GM21723 (cell line): ENCODE data around the gene GPSM1.

Source experiments
- ATAC-seq: cut with Tn5 transposase; IDR thresholded peaks from one replicate; pipeline ENCODE4 v1.9.1; 2021; ENCODE audit warnings: mild to moderate bottlenecking, moderate library complexity; ENCODE audit not compliant: unreplicated experiment

GPSM1 gene

GRCh38 chr9:136303825-136304416 is 23.4 kb upstream of the GPSM1 start, which contains the start of gene CCDC187:
Gene CCDC187, minus strand, starts transcription at chr9:136304094. Its CDS starts 264 bp downstream, at chr9:136303830.
- ATAC-seq: no peak

- ATAC-seq: no peak
These were observed 22.9 kb upstream of the GPSM1 start for GRCh38 chr9:136304456-136304855.

DNA sequence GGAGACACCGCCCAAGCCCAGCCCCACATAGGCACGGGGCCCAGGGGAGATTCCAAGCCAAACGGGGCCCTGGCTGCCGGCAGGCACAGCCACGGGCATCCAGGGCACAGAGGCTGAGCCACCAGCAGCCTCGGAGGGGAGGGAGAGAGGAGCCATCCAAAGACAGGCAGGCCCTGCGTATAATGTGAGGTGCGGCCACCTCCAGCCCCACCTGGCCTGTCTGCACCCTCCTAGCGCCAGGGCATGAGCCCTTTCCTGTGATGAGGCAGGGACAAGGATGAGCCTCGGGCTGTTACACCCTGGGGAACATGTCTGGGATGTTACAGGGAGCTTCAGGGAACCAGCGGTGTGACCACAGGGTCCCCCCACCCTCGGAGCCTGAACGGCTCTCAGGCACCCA is 22.4 kb upstream of the GPSM1 start:
- ATAC-seq: no peak

DNA sequence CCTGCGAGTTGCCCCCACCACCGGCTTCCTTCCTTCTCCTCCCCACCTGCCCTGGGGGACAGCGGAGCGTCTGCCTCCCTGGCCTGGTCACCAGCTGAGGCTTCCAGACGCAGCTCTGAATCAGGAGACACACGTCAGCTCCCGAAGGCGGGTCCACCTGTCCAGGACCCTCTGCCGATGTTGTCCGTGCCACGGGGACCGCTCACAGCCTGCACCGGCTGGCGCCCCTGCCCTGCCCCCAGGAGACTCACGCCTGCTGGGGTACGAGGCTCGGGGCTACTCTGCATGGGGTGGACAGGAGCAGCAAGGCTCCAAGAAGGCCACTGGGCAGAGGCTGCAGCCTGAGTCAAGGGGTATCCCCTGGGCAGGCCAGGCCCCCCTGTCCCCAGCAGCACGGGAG is 21.5 kb upstream of the GPSM1 start:
- no peak for ATAC-seq

DNA sequence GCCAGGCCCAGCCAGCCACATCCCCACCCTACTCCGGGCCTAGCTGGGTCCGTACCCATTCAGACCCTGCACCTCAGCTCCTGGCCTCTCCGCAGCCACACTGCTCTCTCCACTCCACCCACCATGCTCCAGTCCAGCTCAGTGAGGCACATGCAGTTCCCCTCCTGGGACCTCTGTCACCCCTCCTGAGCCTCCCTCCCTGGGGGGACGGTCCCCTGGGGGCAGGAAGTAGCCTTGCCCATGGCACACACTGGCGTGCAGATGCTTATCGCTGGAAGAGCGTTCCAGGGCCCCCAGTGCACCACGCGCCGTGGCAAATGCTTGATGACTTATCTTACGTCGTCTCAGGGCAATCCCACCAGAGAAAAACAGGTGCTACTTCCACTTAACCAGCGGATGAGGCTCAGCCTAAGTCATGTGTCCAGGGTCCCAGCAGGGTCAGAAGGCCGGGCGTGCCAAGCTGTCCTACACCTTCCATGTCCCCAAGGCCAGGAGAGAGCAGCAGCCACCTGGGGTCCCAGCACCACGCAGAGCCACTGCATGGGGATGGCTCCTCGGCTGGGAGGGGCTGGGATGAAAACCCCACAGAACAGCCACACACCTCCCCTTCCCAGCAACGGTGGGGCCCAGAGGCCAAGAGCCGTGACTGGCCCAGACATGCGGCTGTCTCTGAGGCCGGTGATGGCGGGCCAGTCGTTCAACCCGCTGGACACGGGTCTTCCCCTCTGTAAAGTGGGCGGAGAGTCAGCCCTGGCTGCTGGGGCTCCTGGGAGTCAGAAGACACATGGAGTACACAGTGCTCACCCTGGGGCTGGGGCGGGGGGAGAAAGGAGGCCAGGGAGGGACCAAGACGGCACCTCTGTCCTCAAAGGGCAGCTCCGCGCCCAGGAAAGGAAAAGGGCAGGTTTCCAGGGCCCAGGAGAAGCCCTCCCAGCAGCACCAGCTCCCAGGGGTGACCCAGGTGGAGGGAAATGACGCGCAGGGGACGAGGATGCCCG is 20.8 kb upstream of the GPSM1 start:
- ATAC-seq: no peak

DNA sequence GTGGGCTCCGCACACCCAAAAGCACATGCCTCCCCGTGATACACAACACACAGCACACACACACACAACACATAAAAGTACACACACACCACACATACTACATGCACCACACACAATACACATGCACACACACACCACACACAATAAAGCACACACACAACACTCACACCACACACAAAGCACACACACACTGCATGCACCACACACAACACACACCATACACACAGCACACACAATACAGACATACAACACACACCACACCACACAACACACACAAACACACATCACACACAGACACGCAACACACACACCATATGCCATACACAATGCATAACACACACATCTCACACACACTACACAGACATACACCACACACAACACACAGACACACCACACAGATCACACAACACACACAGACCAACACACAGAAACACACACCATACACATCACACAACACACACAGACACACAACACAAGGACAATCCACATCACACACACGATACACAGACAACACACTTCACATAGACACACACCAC is 20.1 kb upstream of the GPSM1 start:
- ATAC-seq: no peak

GRCh38 chr9:136308006-136308701 is 19.2 kb upstream of the GPSM1 start:
- no peak for ATAC-seq

- ATAC-seq: no peak
These were observed 18.7 kb upstream of the GPSM1 start for GRCh38 chr9:136308702-136309053.

DNA sequence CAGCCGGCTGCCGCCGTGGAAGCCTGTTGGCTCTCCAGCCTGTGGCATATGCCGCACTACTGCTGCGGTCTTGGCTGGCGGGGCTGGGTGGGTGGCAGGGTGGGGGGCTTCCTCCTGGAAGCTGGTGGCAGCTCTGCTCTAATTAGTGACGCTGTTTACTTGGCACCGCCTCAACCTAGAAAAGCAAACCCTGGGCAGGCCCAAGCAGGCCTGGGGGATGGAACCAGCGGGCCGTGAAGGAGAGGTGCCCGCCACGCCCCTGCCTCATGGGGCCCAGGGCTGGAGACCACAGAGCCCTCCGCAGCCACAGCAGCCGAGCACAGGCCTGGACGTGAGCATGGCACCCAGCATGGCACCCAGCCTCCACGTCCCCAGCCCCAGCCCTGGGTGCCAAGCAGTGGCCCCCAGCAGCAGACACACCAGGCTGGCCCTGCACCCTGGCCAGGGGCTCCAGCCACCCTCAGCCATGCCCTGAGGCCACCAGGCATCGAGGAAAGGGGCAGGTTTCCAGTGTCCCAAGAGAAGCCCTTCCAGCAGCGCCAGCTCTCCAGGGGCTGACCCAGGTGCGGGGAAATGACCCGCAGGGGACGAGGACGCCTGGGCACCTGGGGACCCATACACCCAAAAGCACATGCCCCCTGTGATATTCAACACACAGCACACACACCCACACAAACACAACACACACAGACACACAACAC is 18.1 kb upstream of the GPSM1 start:
- no peak for ATAC-seq

GRCh38 chr9:136309806-136310220 is 17.5 kb upstream of the GPSM1 start:
- ATAC-seq: no peak

DNA sequence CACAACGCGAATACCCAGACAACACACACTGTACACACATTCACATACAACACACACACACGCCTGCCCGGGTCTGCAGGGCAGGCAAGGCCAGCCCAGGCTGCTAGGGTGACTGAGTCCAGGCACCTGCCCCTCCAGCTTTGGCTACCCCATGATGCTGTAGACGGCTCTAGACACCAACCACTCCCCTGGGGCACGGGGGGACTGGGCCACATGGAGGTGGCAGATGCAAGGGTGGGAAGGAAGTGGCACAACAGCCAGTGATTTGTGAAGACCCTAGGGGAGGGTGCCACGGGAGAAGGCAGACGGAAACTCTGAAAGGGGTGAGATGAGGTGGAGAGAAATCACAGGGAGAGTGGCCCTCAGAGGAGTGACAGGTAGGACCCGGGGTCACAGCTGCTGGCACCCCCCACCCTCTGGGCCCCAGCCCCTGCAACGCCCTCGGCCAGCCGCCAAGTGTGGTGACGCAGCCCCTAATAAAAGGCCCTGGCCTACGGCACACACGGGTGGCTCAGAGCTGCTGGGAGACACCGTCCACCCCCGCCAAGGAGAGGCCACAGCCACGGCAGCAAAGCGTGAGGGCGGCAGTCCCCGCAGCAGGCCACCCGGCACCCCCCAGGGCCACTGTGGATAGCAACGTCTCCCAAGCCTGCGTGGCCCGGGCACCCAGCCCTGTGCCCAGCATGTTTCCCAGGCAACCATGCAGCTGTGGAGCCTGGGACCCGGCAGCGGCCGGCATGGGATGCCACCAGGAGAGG is 16.9 kb upstream of the GPSM1 start:
- no peak for ATAC-seq

DNA sequence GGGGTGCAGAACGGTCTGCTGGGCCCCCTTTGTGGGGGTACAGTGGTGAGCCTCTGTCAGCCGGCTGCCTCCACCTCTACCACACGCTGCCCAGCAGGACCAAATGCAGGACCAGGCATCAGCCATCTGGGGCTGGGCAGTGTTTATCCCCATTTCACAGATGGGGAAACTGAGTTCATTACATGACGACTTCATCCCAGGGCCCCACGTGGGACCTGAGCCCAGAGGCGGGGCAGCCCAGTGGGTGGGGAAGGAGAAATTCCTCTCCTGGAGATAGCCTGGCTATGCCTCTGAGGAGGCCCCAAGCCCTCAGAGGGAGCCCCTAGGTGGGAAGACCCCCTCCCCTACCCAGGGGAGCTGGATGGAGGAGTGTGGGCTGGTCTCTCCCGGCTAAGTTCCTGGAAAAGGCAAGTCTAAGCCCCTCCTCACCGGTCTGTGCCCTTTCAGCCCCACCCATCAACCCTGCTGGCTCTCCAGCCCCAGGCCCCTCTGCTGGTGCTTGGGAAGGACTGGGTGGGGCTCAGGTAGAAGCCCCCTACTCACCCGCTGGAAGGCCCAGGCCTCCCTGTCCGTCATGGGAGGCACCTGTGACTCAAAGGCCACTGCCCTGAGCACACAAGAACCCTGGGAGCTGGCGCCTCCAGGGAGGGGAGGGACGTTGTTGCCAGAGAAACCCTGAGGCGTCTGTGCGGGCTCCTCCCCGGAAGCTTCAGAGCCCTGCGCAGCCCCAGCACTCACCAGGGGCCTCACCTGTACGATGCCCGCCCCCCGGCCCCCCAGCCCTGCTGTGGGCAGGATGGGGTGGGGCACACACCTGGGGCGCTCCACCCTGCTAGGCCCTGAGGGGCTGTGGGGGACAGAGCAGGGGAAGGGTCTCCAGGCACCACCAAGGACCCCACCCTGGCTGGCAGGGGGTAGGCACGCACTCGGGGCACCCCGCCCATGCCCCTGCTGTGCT is 16.0 kb upstream of the GPSM1 start:
- no peak for ATAC-seq

DNA sequence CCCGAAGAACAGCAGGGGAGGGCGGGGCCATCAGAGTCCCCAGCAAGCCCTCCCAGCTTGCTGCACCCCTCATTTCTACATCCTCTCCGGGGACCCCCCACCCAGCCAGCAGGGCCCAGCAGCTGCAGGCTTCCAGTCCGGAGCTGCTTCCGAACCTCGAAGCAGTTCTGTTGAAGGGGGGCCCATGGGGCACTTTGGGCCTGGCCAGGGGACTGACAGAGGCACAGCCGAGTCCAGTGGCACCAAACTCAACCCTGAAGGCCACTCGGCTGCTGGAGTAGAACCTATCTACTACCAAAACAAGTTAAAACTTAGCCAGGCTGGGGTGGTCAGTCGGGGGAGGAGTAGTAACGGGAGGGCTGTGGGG is 15.3 kb upstream of the GPSM1 start:
- no peak for ATAC-seq

- no peak for ATAC-seq
These were observed 14.9 kb upstream of the GPSM1 start for GRCh38 chr9:136312436-136312835.

- no peak for ATAC-seq
These were observed 14.0 kb upstream of the GPSM1 start for GRCh38 chr9:136313111-136314055.

- no peak for ATAC-seq
These were observed 13.3 kb upstream of the GPSM1 start for GRCh38 chr9:136314056-136314416.

DNA sequence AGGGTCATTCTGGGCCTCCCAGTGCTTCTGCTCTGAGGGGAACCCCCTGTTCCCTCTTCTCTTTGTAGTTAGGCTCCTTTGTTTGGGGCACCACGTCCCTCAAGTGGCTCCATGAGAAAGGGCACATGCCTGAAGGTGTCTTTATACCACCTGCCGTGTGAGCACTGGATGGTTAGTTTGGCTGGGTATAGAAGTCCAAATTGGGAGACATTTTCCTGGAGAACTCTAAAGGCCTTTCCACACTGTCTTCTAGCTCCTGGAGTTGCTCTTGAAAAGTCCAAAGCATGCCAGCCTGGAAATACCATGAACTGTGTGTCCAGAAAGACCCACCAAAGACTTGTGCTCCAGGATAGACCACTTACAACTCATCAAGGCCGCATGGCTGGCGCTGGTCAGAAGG is 12.4 kb upstream of the GPSM1 start:
- no peak for ATAC-seq

DNA sequence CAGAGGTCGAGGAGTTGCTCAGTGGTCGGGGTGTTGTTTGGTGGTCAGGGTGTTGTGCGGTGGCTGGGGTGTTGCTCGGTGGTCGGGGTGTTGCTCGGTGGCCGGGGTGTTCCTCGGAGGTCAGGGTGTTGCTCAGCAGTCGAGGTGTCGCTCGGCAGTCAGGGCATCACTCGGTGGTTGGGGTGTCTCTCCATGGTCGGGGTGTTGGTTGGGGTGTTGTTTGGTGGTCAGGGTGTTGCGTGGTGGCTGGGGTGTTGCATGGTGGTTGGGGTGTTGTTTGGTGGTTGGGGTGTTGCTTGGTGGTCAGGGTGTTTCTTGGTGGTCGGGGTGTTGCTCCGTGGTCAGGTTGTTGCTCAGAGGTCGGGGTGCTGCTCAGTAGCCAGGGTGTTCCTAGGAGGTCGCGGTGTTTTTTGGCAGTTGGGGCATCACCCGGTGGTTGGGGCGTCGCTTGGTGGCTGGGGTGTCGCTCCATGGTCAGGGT is 11.0 kb upstream of the GPSM1 start:
- no peak for ATAC-seq
